ENCODE data around the gene RCCD1. TPM values are rescaled to one million over a fixed set of nuclear protein-coding genes. Genes with fewer than 3 reads are reported as not detected.

Gene RCCD1, protein sequence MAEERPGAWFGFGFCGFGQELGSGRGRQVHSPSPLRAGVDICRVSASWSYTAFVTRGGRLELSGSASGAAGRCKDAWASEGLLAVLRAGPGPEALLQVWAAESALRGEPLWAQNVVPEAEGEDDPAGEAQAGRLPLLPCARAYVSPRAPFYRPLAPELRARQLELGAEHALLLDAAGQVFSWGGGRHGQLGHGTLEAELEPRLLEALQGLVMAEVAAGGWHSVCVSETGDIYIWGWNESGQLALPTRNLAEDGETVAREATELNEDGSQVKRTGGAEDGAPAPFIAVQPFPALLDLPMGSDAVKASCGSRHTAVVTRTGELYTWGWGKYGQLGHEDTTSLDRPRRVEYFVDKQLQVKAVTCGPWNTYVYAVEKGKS
- total RNA-seq (2022) = 26.1 and 29.6 TPM in 2 replicates
- Bru-seq, nascent RNA = percentile 75 among the genes with signal in this experiment
- percentile 69 among the genes with signal in this experiment for BruChase-seq, experiment 1, labeled RNA remaining after a 2-hour chase
- percentile 62 among the genes with signal in this experiment for BruChase-seq, experiment 2, labeled RNA remaining after a 6-hour chase
- long read RNA-seq, transcript RCCD1-201 (8 exons, 2,689 nt) = major isoform, 10 of 63 reads
- long read RNA-seq, partial matches to known transcripts = 19 of 63 reads
- long read RNA-seq, other reads (novel, unspliced or antisense) = 33 of 63 reads

DNA sequence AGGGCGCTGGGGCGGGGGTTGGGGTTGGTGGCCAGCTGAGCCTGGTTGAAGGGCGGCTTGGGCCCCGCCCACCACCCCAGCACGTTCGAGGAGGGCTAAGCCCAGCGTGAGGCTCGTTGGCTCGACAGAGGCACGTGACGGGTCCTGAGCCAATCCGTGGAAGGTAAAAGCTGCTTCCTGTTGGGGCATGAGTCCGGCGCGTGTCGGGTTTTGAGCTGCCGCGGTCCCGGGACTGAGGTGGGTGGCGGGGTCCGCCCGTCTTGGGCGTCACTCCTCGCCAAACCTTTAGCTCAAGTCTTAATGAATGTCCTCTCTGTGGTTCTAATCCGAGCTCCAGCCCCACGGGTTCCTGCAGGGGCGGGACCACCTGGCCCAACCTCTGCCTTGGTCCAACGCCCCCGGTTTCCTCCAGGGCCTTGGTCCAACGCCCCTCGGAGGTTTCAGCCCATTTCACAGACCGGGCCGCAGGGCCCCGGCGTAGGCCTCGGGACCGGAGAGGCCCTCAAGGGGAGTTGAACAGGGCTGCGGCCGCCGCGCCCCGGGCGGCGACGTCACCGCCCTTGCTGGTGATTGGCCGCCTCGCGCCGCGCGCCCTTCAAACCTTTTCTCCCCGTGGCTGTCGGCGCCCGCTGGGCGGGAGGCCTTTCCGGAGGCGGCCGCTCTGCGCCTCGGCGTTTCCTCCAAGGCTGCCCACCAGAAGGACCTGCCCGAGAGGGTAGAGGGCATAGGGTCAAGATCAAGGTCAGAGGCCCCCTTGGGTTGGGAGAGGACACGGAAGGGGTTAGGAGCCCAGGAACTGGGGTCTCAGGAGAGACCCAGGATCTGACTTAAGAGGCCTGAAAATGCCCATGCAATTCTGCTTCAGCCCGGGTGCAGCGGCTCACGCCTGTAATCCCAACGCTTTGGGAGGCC, at the start of gene RCCD1:
RCCD1 (plus strand) TSS at position 173 of the 912 bp plus-strand sequence. CDS start 1,851 bp downstream, outside the sequence.
- Histone ChIP-seq H3K9me3 (no peaks in the 10 kb centered on the region), H3K36me3 (ENCODE audit: control insufficient read depth, insufficient read depth, low read length) (peaks cover 1% of the 10 kb centered on the region), H3K4me3 (ENCODE audit: low read depth, low read length) (peak within 1 kb of the TSS; percentile 99), H3K4me1 (peaks cover 4% of the 10 kb centered on the region), H3K27me3 (replicated peaks; ENCODE audit: control insufficient read depth, insufficient read depth, low read length) (no peaks in the 10 kb centered on the region)
- Mint-ChIP-seq H3K36me3 (ENCODE audit: insufficient read depth, unreplicated experiment) (peaks cover 55% of the 10 kb centered on the region), H3K9me3 (ENCODE audit: unreplicated experiment) (no peaks in the 10 kb centered on the region), H3K4me1 (ENCODE audit: low read depth, unreplicated experiment) (peaks cover 9% of the 10 kb centered on the region), H3K27ac (ENCODE audit: unreplicated experiment) (peak within 1 kb of the TSS; percentile 87), H3K27me3 (ENCODE audit: insufficient read depth, unreplicated experiment) (no peaks in the 10 kb centered on the region), H3K4me3 (ENCODE audit: unreplicated experiment) (peak within 1 kb of the TSS; percentile 76)
- peak; percentile 96 to 97 for DNase-seq
- intact Hi-C loops (cut with micrococcal nuclease; ENCODE audit: unreplicated experiment) = loop anchor here (2.0 to 5.0 kb wide), 2 partner anchors 20 to 37 kb away; partner anchors contain the start of genes PRC1 and UNC45A
- BruUV-seq (replicated peaks) = no TSS peak
- ChIA-PET CTCF (interaction anchor here (0.6 to 2.5 kb wide), 7 partner anchors 20 to 317 kb away, joined by 3 to 12 read pairs (median 3); partner anchors contain the start of genes HDDC3 and UNC45A), POLR2A (interaction anchor here (0.5 to 2.1 kb wide), 13 partner anchors 12 to 1935 kb away, joined by 3 to 24 read pairs (median 4); partner anchors contain the start of genes BLM, HDDC3 and UNC45A)
- TF ChIP-seq, protein P1, sequence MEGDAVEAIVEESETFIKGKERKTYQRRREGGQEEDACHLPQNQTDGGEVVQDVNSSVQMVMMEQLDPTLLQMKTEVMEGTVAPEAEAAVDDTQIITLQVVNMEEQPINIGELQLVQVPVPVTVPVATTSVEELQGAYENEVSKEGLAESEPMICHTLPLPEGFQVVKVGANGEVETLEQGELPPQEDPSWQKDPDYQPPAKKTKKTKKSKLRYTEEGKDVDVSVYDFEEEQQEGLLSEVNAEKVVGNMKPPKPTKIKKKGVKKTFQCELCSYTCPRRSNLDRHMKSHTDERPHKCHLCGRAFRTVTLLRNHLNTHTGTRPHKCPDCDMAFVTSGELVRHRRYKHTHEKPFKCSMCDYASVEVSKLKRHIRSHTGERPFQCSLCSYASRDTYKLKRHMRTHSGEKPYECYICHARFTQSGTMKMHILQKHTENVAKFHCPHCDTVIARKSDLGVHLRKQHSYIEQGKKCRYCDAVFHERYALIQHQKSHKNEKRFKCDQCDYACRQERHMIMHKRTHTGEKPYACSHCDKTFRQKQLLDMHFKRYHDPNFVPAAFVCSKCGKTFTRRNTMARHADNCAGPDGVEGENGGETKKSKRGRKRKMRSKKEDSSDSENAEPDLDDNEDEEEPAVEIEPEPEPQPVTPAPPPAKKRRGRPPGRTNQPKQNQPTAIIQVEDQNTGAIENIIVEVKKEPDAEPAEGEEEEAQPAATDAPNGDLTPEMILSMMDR (IDR thresholded peaks at IDR 0.05; ENCODE audit: insufficient read depth in 1 of 2, low read depth in 1 of 2, low read length in 1 of 2, severe bottlenecking in 1 of 2, unreplicated experiment in 1 of 2) = no peak

DNA sequence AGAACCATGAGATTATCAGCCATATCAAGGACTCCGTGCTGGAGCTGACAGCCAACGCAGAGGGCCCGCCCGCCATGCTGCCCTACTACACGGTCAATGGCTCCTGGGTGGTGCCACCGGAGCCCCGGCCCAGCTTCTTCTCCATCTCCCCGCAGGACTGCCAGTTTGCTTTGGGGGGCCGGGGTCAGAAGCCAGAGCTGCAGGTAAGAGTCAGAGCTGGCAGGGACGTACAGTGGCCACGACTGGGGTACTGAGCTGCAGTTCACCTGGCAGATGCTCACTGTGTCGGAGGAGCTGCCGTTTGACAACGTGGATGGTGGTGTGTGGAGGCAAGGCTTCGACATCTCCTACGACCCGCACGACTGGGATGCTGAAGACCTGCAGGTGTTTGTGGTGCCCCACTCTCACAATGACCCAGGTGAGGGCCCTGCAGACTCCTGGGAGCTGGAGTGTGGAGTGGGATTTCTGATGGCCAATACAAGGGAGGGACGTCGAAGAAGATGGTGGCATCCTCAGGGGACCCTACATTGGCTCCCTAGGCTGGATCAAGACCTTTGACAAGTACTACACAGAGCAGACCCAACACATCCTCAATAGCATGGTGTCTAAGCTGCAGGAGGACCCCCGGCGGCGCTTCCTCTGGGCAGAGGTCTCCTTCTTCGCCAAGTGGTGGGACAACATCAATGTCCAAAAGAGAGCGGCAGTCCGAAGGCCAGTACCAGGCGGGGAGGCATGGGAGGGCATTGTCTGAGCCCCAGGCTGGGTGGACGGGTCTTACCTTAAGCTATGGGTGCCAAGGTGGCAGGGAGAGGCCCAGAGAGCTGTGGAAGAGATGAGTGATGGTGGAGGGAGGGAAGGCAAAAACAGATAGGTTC, 49.1 kb upstream of the RCCD1 start:
- intact Hi-C loops (cut with micrococcal nuclease; ENCODE audit: unreplicated experiment) = no loop called here
- Mint-ChIP-seq H3K4me1 (ENCODE audit: low read depth, unreplicated experiment) (no peaks in the 10 kb centered on the region), H3K36me3 (ENCODE audit: insufficient read depth, unreplicated experiment) (peaks cover 11% of the 10 kb centered on the region), H3K9me3 (ENCODE audit: unreplicated experiment) (no peaks in the 10 kb centered on the region), H3K4me3 (ENCODE audit: unreplicated experiment) (no peak overlapping the region), H3K27ac (ENCODE audit: unreplicated experiment) (no peak overlapping the region), H3K27me3 (ENCODE audit: insufficient read depth, unreplicated experiment) (no peaks in the 10 kb centered on the region)
- ChIA-PET CTCF (interaction anchor here (0.5 to 6.0 kb wide), 2 partner anchors 26 to 207 kb away, joined by 3 to 53 read pairs; partner anchors contain the start of gene HDDC3), POLR2A (interaction anchor here (1.2 kb wide), 1 partner anchor 24 kb away, joined by 3 read pairs; no protein-coding TSS in a partner anchor)
- Histone ChIP-seq H3K36me3 (ENCODE audit: control insufficient read depth, insufficient read depth, low read length) (no peaks in the 10 kb centered on the region; the same call in 1 of the 2 replicates), H3K9me3 (no peaks in the 10 kb centered on the region), H3K27me3 (replicated peaks; ENCODE audit: control insufficient read depth, insufficient read depth, low read length) (no peaks in the 10 kb centered on the region), H3K4me1 (0 out of 2 replicates have a peak, but pooled peaks cover 7% of the 10 kb centered on the region), H3K4me3 (ENCODE audit: low read depth, low read length) (no peak overlapping the region)
- BruUV-seq (replicated peaks) = no TSS peak
- no peak for DNase-seq
- TF ChIP-seq, protein P1 (IDR thresholded peaks at IDR 0.05; ENCODE audit: insufficient read depth in 1 of 2, low read depth in 1 of 2, low read length in 1 of 2, severe bottlenecking in 1 of 2, unreplicated experiment in 1 of 2) = no peak

Measured in Caco-2 (cell line).